Measurements from ENCODE around the gene CASP1.

DNA sequence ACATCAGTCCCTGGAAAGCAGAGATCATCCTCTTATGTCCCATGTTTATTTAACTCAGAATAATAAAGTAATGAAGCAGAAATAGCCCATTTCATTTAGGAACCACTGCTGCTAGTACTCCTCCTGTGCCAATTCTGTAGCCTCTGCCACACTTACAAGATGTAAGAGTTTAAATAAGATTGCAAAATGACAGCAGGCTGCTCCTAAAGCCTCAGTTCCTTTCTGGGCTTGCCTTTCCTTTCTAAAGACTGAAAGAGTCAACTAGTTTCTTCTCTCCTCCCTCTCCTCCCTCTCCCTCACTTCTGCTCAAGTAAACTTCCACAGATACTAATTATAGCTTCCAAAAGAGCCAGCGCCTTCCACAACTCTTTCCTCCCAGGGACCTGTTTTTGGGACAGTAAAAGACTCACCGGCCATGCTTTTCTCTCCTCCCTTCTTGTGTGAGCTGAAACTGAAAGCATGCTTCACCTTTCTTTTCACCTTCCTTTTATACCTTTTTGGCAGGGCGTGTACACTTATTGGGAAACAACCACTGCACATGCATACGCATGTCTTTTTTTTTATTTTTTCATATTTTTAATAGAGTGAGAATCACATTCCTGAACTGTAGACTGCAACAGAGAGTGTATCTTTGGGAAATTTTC, 36.3 kb upstream of the CASP1 start:
- TF ChIP-seq, protein P1, sequence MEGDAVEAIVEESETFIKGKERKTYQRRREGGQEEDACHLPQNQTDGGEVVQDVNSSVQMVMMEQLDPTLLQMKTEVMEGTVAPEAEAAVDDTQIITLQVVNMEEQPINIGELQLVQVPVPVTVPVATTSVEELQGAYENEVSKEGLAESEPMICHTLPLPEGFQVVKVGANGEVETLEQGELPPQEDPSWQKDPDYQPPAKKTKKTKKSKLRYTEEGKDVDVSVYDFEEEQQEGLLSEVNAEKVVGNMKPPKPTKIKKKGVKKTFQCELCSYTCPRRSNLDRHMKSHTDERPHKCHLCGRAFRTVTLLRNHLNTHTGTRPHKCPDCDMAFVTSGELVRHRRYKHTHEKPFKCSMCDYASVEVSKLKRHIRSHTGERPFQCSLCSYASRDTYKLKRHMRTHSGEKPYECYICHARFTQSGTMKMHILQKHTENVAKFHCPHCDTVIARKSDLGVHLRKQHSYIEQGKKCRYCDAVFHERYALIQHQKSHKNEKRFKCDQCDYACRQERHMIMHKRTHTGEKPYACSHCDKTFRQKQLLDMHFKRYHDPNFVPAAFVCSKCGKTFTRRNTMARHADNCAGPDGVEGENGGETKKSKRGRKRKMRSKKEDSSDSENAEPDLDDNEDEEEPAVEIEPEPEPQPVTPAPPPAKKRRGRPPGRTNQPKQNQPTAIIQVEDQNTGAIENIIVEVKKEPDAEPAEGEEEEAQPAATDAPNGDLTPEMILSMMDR (IDR thresholded peaks at IDR 0.05), result no peak
- no peak for TF ChIP-seq POLR2AphosphoS5 (IDR thresholded peaks at IDR 0.05; ENCODE audit: low read depth, low read length)
- TF ChIP-seq, protein P2, sequence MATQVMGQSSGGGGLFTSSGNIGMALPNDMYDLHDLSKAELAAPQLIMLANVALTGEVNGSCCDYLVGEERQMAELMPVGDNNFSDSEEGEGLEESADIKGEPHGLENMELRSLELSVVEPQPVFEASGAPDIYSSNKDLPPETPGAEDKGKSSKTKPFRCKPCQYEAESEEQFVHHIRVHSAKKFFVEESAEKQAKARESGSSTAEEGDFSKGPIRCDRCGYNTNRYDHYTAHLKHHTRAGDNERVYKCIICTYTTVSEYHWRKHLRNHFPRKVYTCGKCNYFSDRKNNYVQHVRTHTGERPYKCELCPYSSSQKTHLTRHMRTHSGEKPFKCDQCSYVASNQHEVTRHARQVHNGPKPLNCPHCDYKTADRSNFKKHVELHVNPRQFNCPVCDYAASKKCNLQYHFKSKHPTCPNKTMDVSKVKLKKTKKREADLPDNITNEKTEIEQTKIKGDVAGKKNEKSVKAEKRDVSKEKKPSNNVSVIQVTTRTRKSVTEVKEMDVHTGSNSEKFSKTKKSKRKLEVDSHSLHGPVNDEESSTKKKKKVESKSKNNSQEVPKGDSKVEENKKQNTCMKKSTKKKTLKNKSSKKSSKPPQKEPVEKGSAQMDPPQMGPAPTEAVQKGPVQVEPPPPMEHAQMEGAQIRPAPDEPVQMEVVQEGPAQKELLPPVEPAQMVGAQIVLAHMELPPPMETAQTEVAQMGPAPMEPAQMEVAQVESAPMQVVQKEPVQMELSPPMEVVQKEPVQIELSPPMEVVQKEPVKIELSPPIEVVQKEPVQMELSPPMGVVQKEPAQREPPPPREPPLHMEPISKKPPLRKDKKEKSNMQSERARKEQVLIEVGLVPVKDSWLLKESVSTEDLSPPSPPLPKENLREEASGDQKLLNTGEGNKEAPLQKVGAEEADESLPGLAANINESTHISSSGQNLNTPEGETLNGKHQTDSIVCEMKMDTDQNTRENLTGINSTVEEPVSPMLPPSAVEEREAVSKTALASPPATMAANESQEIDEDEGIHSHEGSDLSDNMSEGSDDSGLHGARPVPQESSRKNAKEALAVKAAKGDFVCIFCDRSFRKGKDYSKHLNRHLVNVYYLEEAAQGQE (IDR thresholded peaks at IDR 0.05; ENCODE audit: insufficient read depth in 1 of 2, low read depth in 2 of 2, low read length in 1 of 2), result no peak
